ENCODE data around the gene PLEKHM2. TPM values are rescaled to one million over a fixed set of nuclear protein-coding genes. Genes with fewer than 3 reads are reported as not detected.
A peak's percentile ranks its signal among the peaks of the same experiment; 100 is the strongest.

Gene PLEKHM2
- total RNA-seq, 1 experiment from 2014 or later = 45.9 TPM

- H4K91ac ChIP-seq (ENCODE audit: insufficient read length, low read depth, low read length) = no peak overlapping the region
- no CpG with 5 or more reads among the region's 2 CpGs for WGBS (ENCODE audit: extremely low coverage, insufficient read length, low lambda C conversion rate)
- H3K4me2 ChIP-seq (ENCODE audit: insufficient read depth, insufficient read length, low read length) = no peak overlapping the region
- no peak overlapping the region for H2BK120ac ChIP-seq (ENCODE audit: low read depth, low read length, poor library complexity, severe bottlenecking)
- no peak overlapping the region for H2BK12ac ChIP-seq (ENCODE audit: insufficient read length, low read depth, low read length)
- peak overlapping the region; percentile 20 for H4K8ac ChIP-seq (replicated peaks; ENCODE audit: insufficient read length, low read depth, low read length)
- H3K79me2 ChIP-seq (ENCODE audit: insufficient read depth, low read length) = no peaks in the 10 kb centered on the region
- no peak overlapping the region for H2BK20ac ChIP-seq (ENCODE audit: low read depth, low read length, poor library complexity, severe bottlenecking)
- no peak overlapping the region for H4K5ac ChIP-seq (ENCODE audit: insufficient read length, low read depth, low read length)
- Mint-ChIP-seq H3K9me3 (peaks cover 12 to 18% of the 10 kb centered on the region in 2 experiments), H3K27me3 (ENCODE audit: low read depth) (no peaks in the 10 kb centered on the region), H3K36me3 (ENCODE audit: insufficient read depth in 1 of 3, low read depth in 3 of 3) (peaks cover 0 to 7% (median 5%) of the 10 kb centered on the region in 3 experiments; a peak in 3 of 7 replicates), H3K4me1 (peaks cover 2 to 4% of the 10 kb centered on the region in 2 experiments), H3K27ac (no peak overlapping the region; a peak in 2 of 7 replicates), H3K4me3 (no peak overlapping the region)
- no peaks in the 10 kb centered on the region for H3K23me2 ChIP-seq (ENCODE audit: insufficient read length, low read depth, low read length, poor library complexity, severe bottlenecking)
- H2BK5ac ChIP-seq (ENCODE audit: insufficient read length, low read length) = no peak overlapping the region
- H2BK15ac ChIP-seq (ENCODE audit: low read depth, low read length) = no peak overlapping the region
- no peak overlapping the region for H3T11ph ChIP-seq (ENCODE audit: low read length)
- H4K20me1 ChIP-seq (ENCODE audit: control insufficient read depth, insufficient read depth, insufficient read length) = no peaks in the 10 kb centered on the region
- H3K56ac ChIP-seq (ENCODE audit: insufficient read length, low read depth, low read length) = no peak overlapping the region
- H2AFZ ChIP-seq (ENCODE audit: low read length) = no peak overlapping the region
- H3K18ac ChIP-seq (ENCODE audit: insufficient read length, low read depth, low read length) = no peak overlapping the region
- TF ChIP-seq CTCF (conservative IDR thresholded peaks at IDR 0.05) = no peak
- no peak for DNase-seq
- H3K9ac ChIP-seq (ENCODE audit: extremely low read depth, insufficient read length, low read length) = no peak overlapping the region
- no peak overlapping the region for H3K4ac ChIP-seq (ENCODE audit: low read depth, low read length)
- H3K14ac ChIP-seq (ENCODE audit: insufficient read depth, low read length) = no peak overlapping the region
- H2AK5ac ChIP-seq (ENCODE audit: insufficient read length, low read length) = no peak overlapping the region
- H3K23ac ChIP-seq (ENCODE audit: insufficient read length, low read depth, low read length) = no peak overlapping the region
- H3K27ac ChIP-seq (ENCODE audit: insufficient read length, low read depth, low read length) = no peak overlapping the region
- no peaks in the 10 kb centered on the region for H3K79me1 ChIP-seq (ENCODE audit: insufficient read depth, low read depth, low read length, poor library complexity, severe bottlenecking)
- H3K27me3 ChIP-seq (ENCODE audit: insufficient read depth, low read length) = no peaks in the 10 kb centered on the region
- H3K9me3 ChIP-seq (ENCODE audit: control insufficient read depth, low read depth, low read length) = no peaks in the 10 kb centered on the region
- H3K4me1 ChIP-seq (ENCODE audit: insufficient read depth, low read length) = no peaks in the 10 kb centered on the region; the same call in 1 of the 2 replicates
Measured at GRCh38 chr1:15676010-15676409, 8.1 kb upstream of the PLEKHM2 start.
